Lower leg skin (tissue), 4 donors: ENCODE measurements around the gene CORIN. TPM values are rescaled to one million over a fixed set of nuclear protein-coding genes. Genes with fewer than 3 reads are reported as not detected.

ENCODE experiments used
- DNase-seq, 2 donors: peaks; one replicate each; pipeline ENCODE4 v3.0.0-alpha.2; 2019; ENCODE audit warnings: low spot score in 2 of 2
- H3K4me3 ChIP-seq: fragments of 200-600 bp; sonication (generic); 2 replicates; pipeline ENCODE4 v1.5.1; 2017; ENCODE audit warnings: mild to moderate bottlenecking, low read depth; ENCODE audit not compliant: poor library complexity, severe bottlenecking
- CTCF ChIP-seq, 3 donors: fragments of 450-650 bp; IDR thresholded peaks; one replicate each; pipeline ENCODE4 v1.5.1; 2016; ENCODE audit warnings: antibody characterized with exemption in 3 of 3, mild to moderate bottlenecking in 3 of 3, moderate library complexity in 2 of 3
- POLR2A ChIP-seq, 2 donors: fragments of 450-650 bp; IDR thresholded peaks; one replicate each; pipeline ENCODE4 v1.6.1; 2016 to 2017; ENCODE audit warnings: antibody characterized with exemption in 2 of 2, mild to moderate bottlenecking in 1 of 2, moderate library complexity in 1 of 2
- WGBS, 2 donors: methylation state at CpG; one replicate each; pipeline ENCODE4 v1.1.5; 2018; 5-methylcytosine and 5-hydroxymethylcytosine counted together
- intact Hi-C: fragments of 100-400 bp; cut with DNase I; formaldehyde crosslinking; loops from one replicate; pipeline ENCODE4 v1.15.0; 2023; ENCODE audit warnings: low total_unique reads
- total RNA-seq, 4 donors: library from RNA; depleted of rRNA; stranded (reverse); fragments of >200 nt; gene quantifications; one replicate each; pipeline ENCODE4 v1.1.0, GENCODE V29; 2016

The CORIN gene
- total RNA-seq, 4 donors from 2014 or later, result 0.15 to 17.6 (median 1.7) TPM

- WGBS, 2 donors, result 87 to 88% methylated on average over 3 of the region's 3 CpGs
- TF ChIP-seq POLR2A (IDR thresholded peaks at IDR 0.05) (no peak), CTCF (IDR thresholded peaks at IDR 0.05) (no peak)
- no peak for DNase-seq
- H3K4me3 ChIP-seq, result no peak overlapping the region
- intact Hi-C loops, result no loop called here
Observed at GRCh38 chr4:47801481-47802002, 36.3 kb downstream of the CORIN start.

- no peak for TF ChIP-seq POLR2A (IDR thresholded peaks at IDR 0.05)
- WGBS, 2 donors, result 64 to 73% methylated on average over 3 of the region's 3 CpGs
- intact Hi-C loops, result no loop called here
- DNase-seq, result no peak
- no peak overlapping the region for H3K4me3 ChIP-seq
Observed at GRCh38 chr4:47798165-47798564, 39.7 kb downstream of the CORIN start.

- intact Hi-C loops, result no loop called here
- no peak overlapping the region for H3K4me3 ChIP-seq
- TF ChIP-seq POLR2A (IDR thresholded peaks at IDR 0.05) (no peak), CTCF (IDR thresholded peaks at IDR 0.05) (no peak)
- WGBS, 2 donors, result 75 to 78% methylated on average over 2 of the region's 2 CpGs
- no peak for DNase-seq
Observed at GRCh38 chr4:47791965-47792364, 45.9 kb downstream of the CORIN start.

GRCh38 chr4:47790105-47790504 lies 47.8 kb downstream of the CORIN start:
- no peak overlapping the region for H3K4me3 ChIP-seq
- intact Hi-C loops, result no loop called here
- 93 to 94% methylated on average over 8 of the region's 8 CpGs for WGBS, 2 donors
- no peak for DNase-seq
- TF ChIP-seq CTCF (IDR thresholded peaks at IDR 0.05) (no peak), POLR2A (IDR thresholded peaks at IDR 0.05) (no peak)

GRCh38 chr4:47788126-47788525 lies 49.7 kb downstream of the CORIN start:
- intact Hi-C loops, result no loop called here
- no peak for DNase-seq
- 57 to 66% methylated on average over 2 of the region's 2 CpGs for WGBS, 2 donors
- no peak for TF ChIP-seq CTCF (IDR thresholded peaks at IDR 0.05)
- no peak for TF ChIP-seq POLR2A (IDR thresholded peaks at IDR 0.05)
- H3K4me3 ChIP-seq, result no peak overlapping the region

- no peak for TF ChIP-seq CTCF (IDR thresholded peaks at IDR 0.05)
- TF ChIP-seq POLR2A (IDR thresholded peaks at IDR 0.05), result no peak
- no peak overlapping the region for H3K4me3 ChIP-seq
- intact Hi-C loops, result no loop called here
- DNase-seq, result no peak
- WGBS, 2 donors, result 87 to 92% methylated on average over 4 of the region's 4 CpGs
Observed at GRCh38 chr4:47786958-47787370, 50.9 kb downstream of the CORIN start.
